Measurements from ENCODE around the gene ARID3C. TPM values are rescaled to one million over a fixed set of nuclear protein-coding genes. Genes with fewer than 3 reads are reported as not detected.

The ARID3C gene
- total RNA-seq, 1 donor, result not detected

DNA sequence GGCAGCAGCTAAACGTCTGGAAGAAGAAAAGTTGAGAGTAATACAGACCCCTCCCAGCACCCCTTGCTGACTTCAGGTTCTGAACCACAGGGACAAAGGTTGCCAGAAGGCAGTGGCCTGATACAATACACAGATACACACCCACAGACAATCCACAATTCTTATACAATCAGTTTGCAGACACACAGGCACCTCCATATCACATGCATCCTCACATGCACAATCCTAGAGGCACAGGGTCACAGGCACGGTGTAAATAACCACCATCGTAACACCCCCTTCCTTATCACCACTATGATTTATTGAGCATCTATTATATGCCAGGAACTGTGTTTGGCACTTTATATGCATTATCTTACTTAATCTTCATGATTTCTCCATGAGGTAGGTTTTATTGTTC is 47.5 kb downstream of the ARID3C start:
- TF ChIP-seq, protein P1, sequence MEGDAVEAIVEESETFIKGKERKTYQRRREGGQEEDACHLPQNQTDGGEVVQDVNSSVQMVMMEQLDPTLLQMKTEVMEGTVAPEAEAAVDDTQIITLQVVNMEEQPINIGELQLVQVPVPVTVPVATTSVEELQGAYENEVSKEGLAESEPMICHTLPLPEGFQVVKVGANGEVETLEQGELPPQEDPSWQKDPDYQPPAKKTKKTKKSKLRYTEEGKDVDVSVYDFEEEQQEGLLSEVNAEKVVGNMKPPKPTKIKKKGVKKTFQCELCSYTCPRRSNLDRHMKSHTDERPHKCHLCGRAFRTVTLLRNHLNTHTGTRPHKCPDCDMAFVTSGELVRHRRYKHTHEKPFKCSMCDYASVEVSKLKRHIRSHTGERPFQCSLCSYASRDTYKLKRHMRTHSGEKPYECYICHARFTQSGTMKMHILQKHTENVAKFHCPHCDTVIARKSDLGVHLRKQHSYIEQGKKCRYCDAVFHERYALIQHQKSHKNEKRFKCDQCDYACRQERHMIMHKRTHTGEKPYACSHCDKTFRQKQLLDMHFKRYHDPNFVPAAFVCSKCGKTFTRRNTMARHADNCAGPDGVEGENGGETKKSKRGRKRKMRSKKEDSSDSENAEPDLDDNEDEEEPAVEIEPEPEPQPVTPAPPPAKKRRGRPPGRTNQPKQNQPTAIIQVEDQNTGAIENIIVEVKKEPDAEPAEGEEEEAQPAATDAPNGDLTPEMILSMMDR (IDR thresholded peaks at IDR 0.05; ENCODE audit: insufficient read depth, low read depth, low read length), result no peak
- DNase-seq (ENCODE audit: low read depth), result no peak
- no peak overlapping the region for H3K4me3 ChIP-seq (ENCODE audit: low read depth, low read length)

DNA sequence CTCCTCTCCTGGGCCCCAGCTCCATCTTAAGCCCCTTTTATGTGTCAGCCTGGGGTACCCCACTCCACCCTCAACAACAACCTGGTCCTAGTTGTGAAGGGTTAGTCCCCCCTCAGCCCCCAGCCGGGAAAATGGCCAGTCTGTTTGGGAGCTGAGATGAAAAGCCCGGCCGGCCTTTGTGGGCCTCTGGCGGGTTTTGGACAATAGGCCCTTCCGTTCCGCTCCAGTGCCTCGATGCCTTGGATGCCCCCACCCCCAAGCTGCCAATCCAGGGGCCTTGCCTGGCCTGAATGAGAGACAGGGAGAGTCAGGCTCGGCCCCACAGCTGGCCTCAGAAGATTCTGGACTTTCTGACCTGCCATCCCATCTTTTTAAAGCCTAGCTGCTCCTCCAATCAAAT is 48.5 kb downstream of the ARID3C start:
- DNase-seq (ENCODE audit: low read depth), result no peak
- TF ChIP-seq, protein P1 (IDR thresholded peaks at IDR 0.05; ENCODE audit: insufficient read depth, low read depth, low read length), result no peak
- no peak overlapping the region for H3K4me3 ChIP-seq (ENCODE audit: low read depth, low read length)

DNA sequence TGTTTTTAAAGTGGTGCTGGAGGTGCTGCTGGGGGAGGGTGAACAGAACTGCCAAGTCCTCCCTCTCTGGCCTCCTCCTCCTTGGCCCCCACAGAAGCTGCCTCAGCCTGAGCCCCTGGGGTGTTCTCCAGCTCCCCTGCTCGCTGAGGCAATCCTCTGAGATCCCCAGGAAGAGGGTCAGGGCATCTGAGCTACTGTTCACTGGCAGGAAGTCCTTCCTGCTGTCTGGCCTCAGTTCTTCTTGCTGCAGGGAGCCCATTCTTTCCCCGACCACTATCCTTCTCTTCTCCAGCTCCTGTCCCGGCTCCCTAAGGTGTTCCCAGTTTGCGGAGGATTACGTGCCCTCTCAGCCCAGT is 49.1 kb downstream of the ARID3C start:
- no peak for DNase-seq (ENCODE audit: low read depth)
- TF ChIP-seq, protein P1 (IDR thresholded peaks at IDR 0.05; ENCODE audit: insufficient read depth, low read depth, low read length), result no peak
- no peak overlapping the region for H3K4me3 ChIP-seq (ENCODE audit: low read depth, low read length)

DNA sequence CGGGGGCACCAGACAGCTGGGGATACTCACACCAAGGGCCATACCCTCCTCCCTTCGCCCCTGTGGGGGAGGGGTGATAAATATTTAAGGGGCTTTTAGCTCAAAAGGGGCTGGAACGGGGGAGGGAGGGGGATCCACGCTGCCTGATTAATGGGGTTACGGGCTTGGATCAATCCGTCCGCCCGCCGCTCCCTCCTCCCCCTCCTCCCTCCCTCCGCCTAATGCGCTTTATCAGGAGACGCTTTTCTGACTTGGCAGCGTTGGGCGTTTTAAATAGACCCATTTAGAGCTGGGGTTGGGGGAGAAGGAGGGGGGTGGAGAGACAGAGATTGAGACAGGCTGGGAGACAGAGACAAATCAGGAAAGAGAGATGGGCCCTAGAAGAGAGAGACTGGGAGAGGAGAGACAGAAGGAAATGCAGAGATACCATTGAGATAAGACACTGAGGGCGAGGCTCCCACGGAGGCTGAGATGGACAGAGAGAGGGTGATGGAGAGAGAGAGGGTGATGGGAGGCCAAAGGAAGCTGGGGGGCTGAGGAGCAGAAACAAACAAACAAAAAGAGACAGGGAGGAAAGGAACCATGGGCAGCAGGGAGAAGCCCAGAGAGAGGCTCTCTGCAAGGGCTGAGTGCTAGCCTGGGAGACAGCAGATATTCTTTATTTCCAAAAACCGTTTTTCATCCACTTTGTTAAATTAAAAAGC is 49.6 kb downstream of the ARID3C start:
- H3K4me3 ChIP-seq (ENCODE audit: low read depth, low read length), result no peak overlapping the region
- no peak for DNase-seq (ENCODE audit: low read depth)
- TF ChIP-seq, protein P1 (IDR thresholded peaks at IDR 0.05; ENCODE audit: insufficient read depth, low read depth, low read length), result no peak

DNA sequence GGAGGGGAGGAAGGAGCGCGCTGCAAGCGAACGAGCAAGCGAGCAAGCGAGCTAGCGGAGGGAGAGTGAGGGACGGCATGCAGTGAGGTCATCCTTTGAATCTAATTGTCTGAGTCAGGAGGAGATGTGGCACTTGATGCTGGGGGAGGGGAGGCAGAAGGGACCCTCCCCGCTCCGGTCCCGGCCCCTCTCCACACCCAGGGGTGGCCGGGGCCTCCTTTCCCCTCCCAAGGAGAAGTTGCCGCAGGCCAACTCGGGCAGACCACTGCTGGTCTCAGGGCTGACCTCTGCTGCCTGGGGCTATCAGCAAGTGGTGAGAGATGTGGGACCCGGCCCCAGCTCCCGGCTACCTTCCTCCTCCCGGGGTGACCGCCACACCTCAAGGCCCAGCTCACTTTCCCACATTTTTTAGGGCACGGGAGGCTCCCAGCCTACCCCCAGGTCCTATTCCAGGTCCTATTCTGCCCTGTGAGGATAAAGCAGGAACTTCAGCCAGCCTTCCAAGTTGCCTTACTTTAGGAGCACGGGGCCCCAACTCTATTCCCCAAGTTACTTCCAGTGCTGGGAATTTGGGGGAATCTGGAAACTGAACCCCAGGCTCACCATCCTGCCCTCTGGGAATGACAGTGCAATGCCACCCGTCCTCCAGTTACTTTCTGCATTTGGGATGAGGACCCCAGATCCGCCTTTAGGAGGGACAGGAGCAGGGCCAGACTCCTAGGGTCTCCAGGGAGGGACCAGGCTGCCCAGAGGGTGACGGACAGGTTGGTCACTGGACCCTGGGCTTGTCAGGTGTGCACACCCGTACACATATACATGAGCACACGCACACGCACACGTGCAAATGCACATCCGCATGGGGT is 50.4 kb downstream of the ARID3C start:
- no peak overlapping the region for H3K4me3 ChIP-seq (ENCODE audit: low read depth, low read length)
- DNase-seq (ENCODE audit: low read depth), result peak; percentile 26
- TF ChIP-seq, protein P1 (IDR thresholded peaks at IDR 0.05; ENCODE audit: insufficient read depth, low read depth, low read length), result no peak

DNA sequence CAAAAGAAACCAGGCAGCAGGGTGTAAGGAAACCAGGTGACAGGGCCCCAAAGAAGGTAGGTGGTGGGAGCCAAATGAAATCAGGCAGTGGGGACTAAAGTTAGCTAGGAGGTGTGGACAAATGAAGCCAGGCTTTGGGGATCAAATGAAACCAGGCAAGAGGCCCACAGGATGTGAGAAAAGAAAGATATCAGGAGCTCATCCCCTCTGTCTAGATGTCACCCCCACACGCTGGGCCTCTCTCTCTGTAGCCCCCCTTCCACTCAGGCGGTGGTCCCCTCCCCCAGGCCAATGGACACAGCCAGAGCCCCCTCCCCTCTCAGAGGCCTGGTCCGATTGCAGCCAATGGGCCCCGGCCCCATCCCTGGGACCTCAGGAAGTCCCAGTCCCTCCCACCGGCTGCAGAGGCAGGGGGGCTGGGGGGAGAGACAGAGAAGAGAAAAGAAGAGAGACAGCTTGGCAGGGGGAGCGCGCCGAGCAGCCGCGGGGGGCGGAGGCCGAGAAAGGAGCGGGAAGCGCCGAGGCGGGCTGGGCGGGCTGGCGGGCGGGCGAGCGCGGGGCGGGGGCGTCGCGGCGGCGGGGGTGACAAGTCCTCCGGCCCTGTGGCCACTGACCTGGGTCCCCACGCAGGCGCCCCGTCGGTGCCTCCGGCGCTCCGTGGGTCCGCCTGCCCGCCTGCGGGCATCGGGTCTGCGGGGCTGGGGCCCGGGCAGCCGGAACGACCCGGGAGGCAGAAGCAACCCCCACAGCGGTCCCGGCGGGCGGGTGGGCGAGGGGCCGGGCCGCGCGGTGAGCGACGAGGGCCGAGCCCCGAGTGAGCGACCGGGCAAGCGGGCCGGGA is 51.2 kb downstream of the ARID3C start:
- DNase-seq (ENCODE audit: low read depth), result no peak
- no peak overlapping the region for H3K4me3 ChIP-seq (ENCODE audit: low read depth, low read length)
- TF ChIP-seq, protein P1 (IDR thresholded peaks at IDR 0.05; ENCODE audit: insufficient read depth, low read depth, low read length), result no peak
